Mesendoderm (in vitro differentiated cells): ENCODE results near the gene VAPA.
A peak's percentile ranks its signal among the peaks of the same experiment; 100 is the strongest.

Source experiments
- DNase-seq: peaks from one replicate; pipeline ENCODE4 v3.0.0; 2013
- H2AK5ac ChIP-seq: 2 replicates; pipeline ENCODE4 v1.6.1; 2013; ENCODE audit warnings: low read length, inconsistent platforms
- H2BK120ac ChIP-seq: 2 replicates; pipeline ENCODE4 v1.6.1; 2013; ENCODE audit warnings: low read depth, mild to moderate bottlenecking, low read length, moderate library complexity, mixed read lengths
- H2BK15ac ChIP-seq: replicated peaks from 2 replicates; pipeline ENCODE4 v1.6.1; 2013; ENCODE audit warnings: low read depth, mild to moderate bottlenecking, moderate library complexity
- H2BK5ac ChIP-seq: 2 replicates; pipeline ENCODE4 v1.6.1; 2013; ENCODE audit warnings: low read length, inconsistent platforms
- H3K18ac ChIP-seq: 2 replicates; pipeline ENCODE4 v1.6.1; 2013; ENCODE audit warnings: mild to moderate bottlenecking, low read length, mixed read lengths
- H3K23ac ChIP-seq: one replicate; pipeline ENCODE4 v1.6.1; 2013; ENCODE audit warnings: low read length
- H3K27ac ChIP-seq: 2 replicates; pipeline ENCODE4 v1.5.1; 2013; ENCODE audit warnings: low read depth, mild to moderate bottlenecking, inconsistent platforms, low read length, moderate library complexity
- H3K27me3 ChIP-seq: 2 replicates; pipeline ENCODE4 v1.6.1; 2013; ENCODE audit warnings: low read length, control low read depth, mild to moderate bottlenecking, inconsistent platforms; ENCODE audit not compliant: insufficient read depth, poor library complexity
- H3K36me3 ChIP-seq: 2 replicates; pipeline ENCODE4 v1.6.1; 2013; ENCODE audit warnings: low read length, inconsistent platforms; ENCODE audit not compliant: control insufficient read depth, insufficient read depth
- H3K4ac ChIP-seq: one replicate; pipeline ENCODE4 v1.6.1; 2013; ENCODE audit warnings: low read depth, mild to moderate bottlenecking, low read length, moderate library complexity
- H3K4me1 ChIP-seq: 2 replicates; pipeline ENCODE4 v1.6.1; 2013; ENCODE audit warnings: low read depth, low read length, inconsistent platforms; ENCODE audit not compliant: control insufficient read depth
- H3K4me2 ChIP-seq: 2 replicates; pipeline ENCODE4 v1.6.1; 2013; ENCODE audit warnings: low read length
- H3K4me3 ChIP-seq: 2 replicates; pipeline ENCODE4 v1.5.1; 2013; ENCODE audit warnings: mild to moderate bottlenecking, low read length
- H3K56ac ChIP-seq: one replicate; pipeline ENCODE4 v1.6.1; 2013; ENCODE audit warnings: low read length
- H3K79me1 ChIP-seq: 2 replicates; pipeline ENCODE4 v1.6.1; 2013; ENCODE audit warnings: low read length, inconsistent platforms
- H3K79me2 ChIP-seq: 2 replicates; pipeline ENCODE4 v1.6.1; 2013; ENCODE audit warnings: mild to moderate bottlenecking, low read length; ENCODE audit not compliant: control insufficient read depth, insufficient read depth
- H3K9ac ChIP-seq: 2 replicates; pipeline ENCODE4 v1.6.1; 2013; ENCODE audit warnings: low read length, inconsistent platforms
- H4K5ac ChIP-seq: one replicate; pipeline ENCODE4 v1.6.1; 2013; ENCODE audit warnings: low read length
- H4K8ac ChIP-seq: one replicate; pipeline ENCODE4 v1.6.1; 2013; ENCODE audit warnings: low read depth, mild to moderate bottlenecking, control low read depth, low read length, moderate library complexity
- WGBS: extraction: QIAGEN DNeasy Blood & Tissue Kit; methylation state at CpG from one replicate; pipeline ENCODE4 v1.1.7; 2013; ENCODE audit warnings: low lambda C conversion rate, missing lambda C conversion rate; ENCODE audit not compliant: insufficient coverage; ENCODE audit errors: extremely low coverage; 5-methylcytosine and 5-hydroxymethylcytosine counted together

The VAPA gene

DNA sequence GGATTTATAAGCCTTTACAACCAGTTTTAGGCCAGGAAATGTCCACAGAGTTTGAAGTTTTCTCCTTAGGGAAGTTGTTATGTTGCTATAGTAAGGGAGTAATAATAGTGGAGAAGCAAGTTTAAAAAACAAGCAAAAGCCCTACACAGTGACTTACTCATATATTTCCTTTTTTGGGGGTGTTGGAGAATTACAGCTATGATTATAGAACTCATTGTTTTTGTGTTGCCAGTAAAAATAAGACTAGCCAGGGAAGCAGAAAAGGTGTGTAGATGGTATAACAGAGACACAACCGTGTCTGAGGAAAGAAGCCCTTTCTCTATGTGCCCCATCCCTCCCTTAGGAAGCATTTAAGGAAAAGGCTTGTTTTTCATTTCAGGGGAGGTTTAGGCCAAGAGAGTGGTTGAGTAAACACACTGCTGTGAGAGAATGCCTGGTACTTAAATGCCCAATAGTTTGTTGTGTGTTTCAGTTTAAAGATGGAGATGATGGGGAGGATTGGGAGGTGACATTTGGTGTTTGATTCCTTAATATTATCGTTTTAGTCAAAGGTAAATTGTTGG is 2.3 kb downstream of the VAPA start:
- Histone ChIP-seq H3K79me1 (peaks cover 3% of the 10 kb centered on the region), H3K4me2 (no peak overlapping the region), H2BK120ac (no peak overlapping the region), H3K56ac (no peak overlapping the region), H4K5ac (no peak overlapping the region), H3K4ac (no peak overlapping the region), H3K4me3 (no peak overlapping the region), H4K8ac (no peak overlapping the region), H3K18ac (no peak overlapping the region), H3K4me1 (no peaks in the 10 kb centered on the region), H3K79me2 (peaks cover 64% of the 10 kb centered on the region), H3K23ac (no peak overlapping the region), H2AK5ac (no peak overlapping the region), H2BK5ac (no peak overlapping the region), H3K9ac (no peak overlapping the region), H3K36me3 (no peaks in the 10 kb centered on the region), H2BK15ac (no peak overlapping the region), H3K27ac (no peak overlapping the region), H3K27me3 (no peaks in the 10 kb centered on the region)
- DNase-seq: no peak
- WGBS: 100% methylated on average over 1 of the region's 2 CpGs

DNA sequence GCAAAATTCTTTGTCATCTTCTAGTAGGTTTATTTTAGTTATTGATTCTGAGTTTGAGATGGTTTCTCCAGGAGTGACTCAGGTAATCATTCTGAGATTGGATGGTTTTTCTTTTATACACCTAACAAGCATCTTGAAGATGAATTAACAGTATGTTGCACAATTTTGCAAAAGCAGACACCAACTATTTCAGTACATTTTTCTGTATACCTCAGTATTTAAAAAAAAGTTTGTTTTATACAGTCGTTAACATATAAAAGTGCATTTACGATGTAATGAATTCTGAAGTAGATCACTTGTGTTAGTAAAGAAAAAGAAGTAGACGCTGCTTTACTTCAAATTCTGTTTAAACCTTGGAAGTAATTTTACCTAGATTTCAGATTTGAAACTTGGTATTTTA is 3.0 kb downstream of the VAPA start:
- H3K18ac ChIP-seq: no peak overlapping the region
- no peak overlapping the region for H3K56ac ChIP-seq
- H2BK120ac ChIP-seq: no peak overlapping the region
- no peak overlapping the region for H3K9ac ChIP-seq
- no peak overlapping the region for H2BK15ac ChIP-seq
- H3K4me3 ChIP-seq: no peak overlapping the region
- H3K27ac ChIP-seq: no peak overlapping the region
- no peak overlapping the region for H3K23ac ChIP-seq
- no peaks in the 10 kb centered on the region for H3K27me3 ChIP-seq
- H3K79me2 ChIP-seq: peaks cover 64% of the 10 kb centered on the region
- H3K4me2 ChIP-seq: no peak overlapping the region
- H2AK5ac ChIP-seq: no peak overlapping the region
- H3K36me3 ChIP-seq: no peaks in the 10 kb centered on the region
- no peak overlapping the region for H4K8ac ChIP-seq
- H4K5ac ChIP-seq: no peak overlapping the region
- WGBS: no CpG with 5 or more reads among the region's 3 CpGs
- no peak for DNase-seq
- no peak overlapping the region for H3K4ac ChIP-seq
- H3K79me1 ChIP-seq: peaks cover 3% of the 10 kb centered on the region
- H2BK5ac ChIP-seq: no peak overlapping the region
- H3K4me1 ChIP-seq: no peaks in the 10 kb centered on the region

DNA sequence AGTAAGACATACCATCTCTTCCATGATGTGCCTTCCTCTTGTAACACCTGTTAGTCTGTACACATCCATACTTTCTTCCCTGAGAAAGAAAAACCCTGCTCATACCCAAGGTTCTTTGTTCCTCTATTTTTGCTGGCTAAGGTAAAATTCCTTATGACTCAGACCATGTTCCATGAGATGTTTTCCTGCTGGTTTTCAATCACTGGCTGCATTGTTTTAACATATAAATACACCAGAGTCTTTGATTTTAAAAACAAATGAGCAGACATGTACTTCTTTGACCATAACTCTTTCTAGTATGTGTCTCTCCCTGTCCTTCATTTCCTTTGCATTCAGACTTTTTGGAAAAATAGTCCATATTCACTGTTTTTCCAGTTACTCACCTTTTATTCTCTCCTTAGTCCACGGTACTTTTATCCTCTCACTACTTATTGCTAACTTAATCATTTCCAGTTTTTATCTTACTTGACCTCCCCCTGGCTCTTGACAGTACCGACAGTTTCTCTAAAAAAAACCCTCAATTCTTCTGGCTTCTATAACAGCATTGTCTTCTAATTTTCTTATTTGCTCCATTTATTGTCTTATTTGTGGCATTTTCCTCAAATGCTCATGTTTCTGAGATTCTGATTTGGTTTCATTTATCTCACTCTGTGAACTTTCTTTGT is 4.3 kb downstream of the VAPA start:
- H4K8ac ChIP-seq: no peak overlapping the region
- no peaks in the 10 kb centered on the region for H3K4me1 ChIP-seq
- no peak overlapping the region for H2BK5ac ChIP-seq
- no peak overlapping the region for H3K9ac ChIP-seq
- no peak overlapping the region for H3K56ac ChIP-seq
- no peak overlapping the region for H3K4me3 ChIP-seq
- H3K27ac ChIP-seq: no peak overlapping the region
- H3K18ac ChIP-seq: no peak overlapping the region
- H2AK5ac ChIP-seq: no peak overlapping the region
- no peak overlapping the region for H3K23ac ChIP-seq
- WGBS: no CpG with 5 or more reads among the region's 2 CpGs
- H3K79me2 ChIP-seq: peaks cover 71% of the 10 kb centered on the region
- no peaks in the 10 kb centered on the region for H3K36me3 ChIP-seq
- no peak overlapping the region for H2BK120ac ChIP-seq
- H3K27me3 ChIP-seq: no peaks in the 10 kb centered on the region
- peaks cover 3% of the 10 kb centered on the region for H3K79me1 ChIP-seq
- no peak overlapping the region for H4K5ac ChIP-seq
- peak; percentile 31 for DNase-seq
- no peak overlapping the region for H2BK15ac ChIP-seq
- H3K4ac ChIP-seq: no peak overlapping the region
- H3K4me2 ChIP-seq: no peak overlapping the region

DNA sequence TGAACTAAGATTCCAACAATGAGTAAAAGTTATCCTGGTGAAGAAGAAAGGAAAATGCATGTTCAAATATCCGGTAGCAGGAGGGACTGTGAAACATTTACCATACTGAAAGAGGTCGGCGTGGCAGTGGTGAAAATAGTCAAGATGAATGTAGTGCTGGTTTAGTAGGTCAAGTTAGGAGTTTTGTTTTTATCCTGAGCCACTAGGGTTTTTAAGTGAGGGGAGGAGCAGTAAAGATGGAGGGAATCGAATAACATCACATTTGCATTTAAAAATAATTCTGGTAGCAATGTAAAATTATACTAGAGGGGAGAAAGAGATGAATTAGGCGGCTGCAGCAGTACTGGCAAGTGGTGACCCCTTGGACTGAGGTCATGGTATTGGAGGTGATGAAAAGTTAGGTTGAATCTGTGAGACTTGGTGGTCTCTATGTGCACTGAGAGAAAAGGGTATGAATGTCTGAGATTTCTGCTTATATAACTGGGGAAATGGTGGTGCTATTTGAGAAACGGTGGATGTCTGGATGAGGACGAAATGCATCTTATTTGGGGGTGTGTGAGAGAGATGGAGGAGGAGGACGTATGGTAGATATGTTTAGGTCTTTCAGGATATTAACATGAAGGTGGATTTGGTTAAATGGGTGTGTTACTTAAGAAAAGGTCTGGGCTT is 5.9 kb downstream of the VAPA start:
- H3K27me3 ChIP-seq: no peaks in the 10 kb centered on the region
- no peak overlapping the region for H2AK5ac ChIP-seq
- no peak overlapping the region for H3K56ac ChIP-seq
- no peak overlapping the region for H3K27ac ChIP-seq
- H3K36me3 ChIP-seq: no peaks in the 10 kb centered on the region
- H3K4ac ChIP-seq: no peak overlapping the region
- H3K79me1 ChIP-seq: peaks cover 3% of the 10 kb centered on the region
- no peak overlapping the region for H3K4me3 ChIP-seq
- 100% methylated on average over 3 of the region's 8 CpGs for WGBS
- no peak for DNase-seq
- H2BK5ac ChIP-seq: no peak overlapping the region
- no peak overlapping the region for H3K4me2 ChIP-seq
- H4K8ac ChIP-seq: no peak overlapping the region
- H2BK120ac ChIP-seq: no peak overlapping the region
- H3K4me1 ChIP-seq: no peaks in the 10 kb centered on the region
- H3K18ac ChIP-seq: no peak overlapping the region
- no peak overlapping the region for H2BK15ac ChIP-seq
- peaks cover 77% of the 10 kb centered on the region for H3K79me2 ChIP-seq
- H3K9ac ChIP-seq: no peak overlapping the region
- H3K23ac ChIP-seq: no peak overlapping the region
- H4K5ac ChIP-seq: no peak overlapping the region

DNA sequence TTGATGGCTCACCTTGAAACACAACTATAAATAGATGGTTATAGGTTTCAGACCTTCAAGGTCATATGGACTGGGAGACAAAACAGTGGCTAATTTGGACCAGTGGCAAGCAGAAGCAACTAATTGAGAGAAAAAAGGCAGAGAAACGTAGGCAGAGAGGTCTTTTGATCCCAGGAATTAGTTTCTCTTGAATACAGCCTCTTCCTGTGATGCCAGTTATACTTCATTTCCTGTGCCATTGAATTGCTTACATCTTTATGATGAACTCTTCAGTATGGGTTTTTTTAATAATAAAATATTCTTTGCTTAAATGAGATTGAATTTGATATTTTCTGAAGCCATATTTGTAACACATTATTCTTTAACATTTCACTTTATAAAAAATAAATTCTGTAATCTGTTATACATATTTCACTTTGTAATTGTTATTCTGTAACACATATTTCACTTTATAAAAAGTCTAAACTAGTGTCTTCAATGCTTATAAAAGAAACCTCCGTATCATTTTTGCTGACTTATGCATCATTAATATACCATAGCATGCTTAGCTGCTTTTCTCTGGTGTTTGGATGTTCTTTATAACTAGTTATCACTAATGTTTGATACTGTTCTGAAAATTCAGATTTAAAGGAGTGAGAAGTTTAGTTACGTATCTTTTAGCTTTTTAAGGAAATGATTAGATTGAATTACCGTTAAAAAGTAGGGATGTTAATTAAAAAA is 8.9 kb downstream of the VAPA start:
- Histone ChIP-seq H3K27ac (no peak overlapping the region), H3K4me2 (no peak overlapping the region), H4K5ac (no peak overlapping the region), H3K9ac (no peak overlapping the region), H2BK15ac (no peak overlapping the region), H3K27me3 (no peaks in the 10 kb centered on the region), H2BK120ac (no peak overlapping the region), H3K79me2 (peaks cover 71% of the 10 kb centered on the region), H2BK5ac (no peak overlapping the region), H4K8ac (no peak overlapping the region), H3K4ac (no peak overlapping the region), H3K4me1 (peaks cover 2% of the 10 kb centered on the region), H3K79me1 (peaks cover 3% of the 10 kb centered on the region), H3K36me3 (no peaks in the 10 kb centered on the region), H2AK5ac (no peak overlapping the region), H3K4me3 (no peak overlapping the region), H3K56ac (no peak overlapping the region), H3K18ac (no peak overlapping the region), H3K23ac (no peak overlapping the region)
- 100% methylated on average over 2 of the region's 4 CpGs for WGBS
- no peak for DNase-seq
